BJ (cell line): ENCODE results near the gene REEP1. TPM values are rescaled to one million over a fixed set of nuclear protein-coding genes. Genes with fewer than 3 reads are reported as not detected.

Experiments used
- CTCF ChIA-PET: fragments of 350-600 bp; formaldehyde crosslinking; extraction: SDS; loops from one replicate; lab custom pipeline; 2021; ENCODE audit warnings: antibody characterized with exemption, inconsistent platforms; lab: Yijun Ruan, JAX
- POLR2A ChIA-PET: fragments of 300-600 bp; sonication (Branson Sonifier 250); formaldehyde crosslinking; extraction: SDS; loops from one replicate; lab custom pipeline; 2021; ENCODE audit warnings: antibody characterized with exemption; lab: Charles Lee
- DNase-seq: peaks from one replicate; pipeline ENCODE4 v3.0.0-alpha.2; 2011; ENCODE audit warnings: low read depth
- H3K27me3 ChIP-seq: 2 replicates; pipeline ENCODE4 v1.6.0; 2011; ENCODE audit warnings: low read length; ENCODE audit not compliant: control insufficient read depth, insufficient read depth
- H3K36me3 ChIP-seq: 2 replicates; pipeline ENCODE4 v1.5.1; 2011; ENCODE audit warnings: low read length; ENCODE audit not compliant: control insufficient read depth, insufficient read depth
- H3K4me3 ChIP-seq: 2 replicates; pipeline ENCODE4 v1.5.1; 2011; ENCODE audit warnings: low read depth, mild to moderate bottlenecking, control low read depth, low read length
- CTCF ChIP-seq: IDR thresholded peaks from 2 replicates; pipeline ENCODE4 v1.5.1; 2011; ENCODE audit warnings: low read depth, mild to moderate bottlenecking, control low read depth, inconsistent platforms, low read length, moderate library complexity; ENCODE audit not compliant: insufficient read depth
- polyA plus RNA-seq: library from polyadenylated mRNA; depleted of rRNA; stranded (reverse); fragments of >200 nt; gene quantifications from 2 replicates; pipeline ENCODE4 v1.2.3, GENCODE V29; 2011

REEP1 gene
- polyA plus RNA-seq, 1 experiment, result 0.13 TPM

GRCh38 chr2:86301711-86302202 is 35.7 kb downstream of the REEP1 start:
- H3K36me3 ChIP-seq, result no peaks in the 10 kb centered on the region
- H3K4me3 ChIP-seq, result no peak overlapping the region
- TF ChIP-seq CTCF, result no peak
- no peak for DNase-seq
- ChIA-PET CTCF (no interaction called here), POLR2A (no interaction called here)
- peaks cover 5% of the 10 kb centered on the region for H3K27me3 ChIP-seq

- Histone ChIP-seq H3K27me3 (peaks cover 5% of the 10 kb centered on the region), H3K36me3 (no peaks in the 10 kb centered on the region), H3K4me3 (no peak overlapping the region)
- TF ChIP-seq CTCF, result no peak
- POLR2A ChIA-PET, result no interaction called here
- CTCF ChIA-PET, result no interaction called here
- no peak for DNase-seq
Measured at GRCh38 chr2:86301009-86301408, 36.4 kb downstream of the REEP1 start.

- ChIA-PET CTCF (no interaction called here), POLR2A (no interaction called here)
- Histone ChIP-seq H3K27me3 (peaks cover 5% of the 10 kb centered on the region), H3K4me3 (no peak overlapping the region), H3K36me3 (no peaks in the 10 kb centered on the region)
- TF ChIP-seq CTCF, result no peak
- DNase-seq, result no peak
Measured at GRCh38 chr2:86300496-86300895, 36.9 kb downstream of the REEP1 start.

GRCh38 chr2:86298411-86299390 is 38.7 kb downstream of the REEP1 start:
- CTCF ChIA-PET, result interaction anchor here (1.1 to 1.2 kb wide), 2 partner anchors 66 to 77 kb away, joined by 3 to 5 read pairs; no protein-coding TSS in a partner anchor
- DNase-seq, result no peak

More at GRCh38 chr2:86298411-86299390, 38.7 kb downstream of the REEP1 start:
- peaks cover 5% of the 10 kb centered on the region for H3K27me3 ChIP-seq
- H3K4me3 ChIP-seq, result no peak overlapping the region
- POLR2A ChIA-PET, result no interaction called here
- H3K36me3 ChIP-seq, result no peaks in the 10 kb centered on the region
- no peak for TF ChIP-seq CTCF
